GM23338 (cell line): ENCODE data around the gene CMC2.

Experiments used
- CTCF ChIP-seq, 2 experiments: fragments of 200-600 bp in 1 of 2; sonication (generic) in 1 of 2; conservative IDR thresholded peaks; 2 replicates each; pipeline versions ENCODE4 v1.5.1 to v1.6.1; 2016 to 2017; ENCODE audit warnings: antibody characterized with exemption in 2 of 2, low read depth in 2 of 2, mild to moderate bottlenecking in 2 of 2, moderate library complexity in 1 of 2
- ETS1 ChIP-seq: IDR thresholded peaks from 2 replicates; pipeline ENCODE4 v1.6.1; 2016; ENCODE audit warnings: antibody characterized with exemption

- no peak for TF ChIP-seq CTCF (conservative IDR thresholded peaks at IDR 0.05; ENCODE audit: low read depth in 2 of 2)
- TF ChIP-seq ETS1: no peak
Observed at GRCh38 chr16:81012974-81013373, 6.3 kb upstream of the CMC2 start.
